Stimulated activated naive CD4-positive, alpha-beta T cell (primary cell): ENCODE results near the gene CKLF.
"Not testable (repeated sequence)": the region's sequence is repeated elsewhere in the genome, so short reads cannot be mapped to it uniquely, and the experiment has no call there.

Source experiments
- DNase-seq, 6 experiments: peaks; one replicate each; lab custom pipeline; 2025; lab: John Stamatoyannopoulos, UW

The CKLF gene

GRCh38 chr16:66542396-66542795 is 10.0 kb upstream of the CKLF start:
- DNase-seq, result no peak

DNA sequence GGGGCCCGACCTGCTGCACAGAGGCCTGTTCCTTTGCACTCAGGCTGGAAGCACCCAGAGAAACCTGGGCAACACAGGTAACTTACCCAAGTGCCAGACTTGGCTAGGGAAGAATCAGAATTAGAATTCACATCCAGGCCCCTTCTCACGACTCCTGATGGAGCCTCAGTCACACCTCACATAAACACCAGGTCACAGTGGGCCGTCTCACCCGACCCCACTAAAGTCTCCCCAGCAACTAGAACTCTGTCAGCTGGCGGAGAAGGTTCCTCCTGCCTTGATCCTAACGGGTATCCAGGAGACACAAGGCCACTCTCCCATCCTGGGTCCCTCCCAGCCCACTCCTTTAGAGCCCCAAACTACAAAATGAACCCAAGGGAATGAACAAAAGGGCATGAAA is 8.8 kb upstream of the CKLF start:
- DNase-seq, result no peak

GRCh38 chr16:66544016-66544757 is 8.2 kb upstream of the CKLF start:
- no peak for DNase-seq

- DNase-seq, result no peak
These were observed 5.0 kb upstream of the CKLF start for GRCh38 chr16:66547101-66547989.

GRCh38 chr16:66548068-66548467 is 4.3 kb upstream of the CKLF start:
- no peak for DNase-seq

GRCh38 chr16:66548868-66549267 is 3.5 kb upstream of the CKLF start:
- peak in 1 of 6 experiments; percentile 52 for DNase-seq

DNA sequence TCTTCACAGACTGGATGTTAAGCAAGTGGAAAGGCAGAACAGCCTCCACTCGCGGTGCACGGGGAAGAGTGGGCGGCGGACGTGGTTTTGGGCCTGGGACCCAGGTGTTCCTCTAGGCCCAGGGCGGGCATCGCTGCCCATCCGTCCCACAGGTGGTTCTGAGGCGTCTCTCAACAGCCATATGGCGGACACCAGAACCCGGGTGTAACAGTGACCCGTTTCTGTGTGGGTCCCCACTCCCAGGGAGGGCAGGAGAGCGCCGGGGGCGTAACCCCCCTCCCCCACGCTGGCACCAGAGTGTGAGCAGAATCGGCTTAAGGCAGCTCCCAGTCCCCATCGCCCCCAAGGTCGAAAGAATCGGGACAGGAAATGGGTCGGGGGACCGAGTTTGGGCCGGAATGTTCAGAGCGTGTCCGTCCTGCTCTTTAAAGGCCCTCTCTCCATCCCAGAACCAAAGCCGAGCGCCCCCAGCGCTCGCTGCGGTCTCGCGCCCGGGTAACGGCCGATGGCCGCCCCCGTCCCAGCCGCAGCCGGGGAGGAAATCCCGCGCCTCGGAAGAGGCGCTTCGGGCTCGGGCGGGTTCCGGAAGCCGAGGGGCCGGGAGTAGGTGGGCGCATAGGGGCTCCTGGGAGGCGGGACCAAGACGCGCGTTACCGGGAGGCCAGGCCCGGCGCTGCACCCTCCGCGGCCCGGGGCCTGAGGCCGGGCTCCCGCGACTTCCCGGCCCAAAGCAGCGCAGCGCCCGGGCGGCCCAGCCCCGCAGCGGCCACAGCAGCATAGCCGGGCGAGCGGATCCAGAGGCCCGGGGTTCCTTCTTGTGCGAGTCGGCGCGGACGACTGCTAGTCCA is 2.9 kb upstream of the CKLF start, which contains the start of gene TK2:
TK2 (minus strand) TSS at position 839 of the 848 bp plus-strand sequence; CDS start at position 778, 61 bp downstream.
- DNase-seq, result peak; percentile 26 to 78 (median 48)

DNA sequence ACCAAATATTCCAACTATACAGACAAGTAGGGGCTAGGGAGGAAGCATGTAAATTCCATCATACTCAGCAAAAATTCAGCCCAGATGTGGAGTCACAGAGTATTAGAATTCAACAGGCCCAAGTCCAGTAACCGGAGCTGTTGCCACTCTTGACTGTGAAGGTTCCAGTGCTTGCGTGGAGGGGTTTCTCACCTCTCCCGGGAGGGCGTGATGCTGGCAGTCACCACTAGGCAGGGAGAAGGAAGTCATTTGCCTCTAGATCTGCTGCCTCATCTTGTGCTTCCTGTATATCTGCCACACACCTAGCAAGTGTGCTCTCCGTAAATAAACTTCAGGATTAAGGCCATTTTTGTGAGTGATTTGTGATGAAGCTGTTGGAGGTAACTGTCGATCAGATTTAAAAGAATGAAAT is 1.0 kb upstream of the CKLF start:
- DNase-seq, result peak; percentile 23 to 60 (median 52)

GRCh38 chr16:66551788-66552285 is 539 bp upstream of the CKLF start:
- peak in 2 of 6 experiments; percentile 36 to 54 for DNase-seq

DNA sequence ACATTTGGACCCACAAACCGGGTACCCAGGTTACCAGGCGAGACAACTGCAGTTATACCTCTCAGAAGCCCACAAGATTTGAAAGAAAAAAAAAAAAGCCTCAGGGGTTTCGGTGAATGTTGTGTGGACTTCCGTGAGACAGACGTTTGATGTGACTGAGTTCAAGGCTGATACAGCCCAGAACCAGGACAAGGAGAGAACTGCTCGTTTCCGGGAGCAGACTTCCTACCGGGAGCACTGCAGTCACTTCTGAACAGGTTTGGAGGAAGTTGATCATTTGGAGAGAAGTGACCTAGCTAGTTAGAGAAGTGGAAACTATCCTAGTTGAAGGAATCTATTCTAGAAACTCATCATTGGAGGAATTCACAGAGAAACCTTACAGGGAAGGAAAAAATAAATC is 847 bp downstream of the CKLF start:
- DNase-seq, result peak in 1 of 6 experiments; percentile 6

GRCh38 chr16:66554021-66554420 is 1.6 kb downstream of the CKLF start:
- DNase-seq, result no peak

DNA sequence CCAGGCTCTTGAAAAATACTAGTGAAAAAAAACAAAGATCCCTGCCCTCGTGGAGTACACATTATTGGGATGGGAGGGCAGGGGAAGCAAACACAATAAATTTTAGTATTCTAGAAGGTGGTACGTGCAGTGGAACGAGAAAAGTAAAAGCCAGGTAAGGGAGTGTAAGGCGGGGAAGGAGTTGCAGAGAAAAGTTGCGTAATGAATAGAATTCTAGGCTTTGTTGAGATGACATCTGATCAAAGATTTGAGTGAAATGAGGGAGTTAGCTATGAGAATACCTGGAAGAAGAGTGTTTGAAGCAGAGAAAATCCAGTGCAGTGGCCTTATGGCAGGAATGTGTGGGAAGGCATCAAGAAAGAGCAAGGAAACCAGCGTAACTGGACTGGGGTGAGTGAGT is 2.1 kb downstream of the CKLF start:
- no peak for DNase-seq

DNA sequence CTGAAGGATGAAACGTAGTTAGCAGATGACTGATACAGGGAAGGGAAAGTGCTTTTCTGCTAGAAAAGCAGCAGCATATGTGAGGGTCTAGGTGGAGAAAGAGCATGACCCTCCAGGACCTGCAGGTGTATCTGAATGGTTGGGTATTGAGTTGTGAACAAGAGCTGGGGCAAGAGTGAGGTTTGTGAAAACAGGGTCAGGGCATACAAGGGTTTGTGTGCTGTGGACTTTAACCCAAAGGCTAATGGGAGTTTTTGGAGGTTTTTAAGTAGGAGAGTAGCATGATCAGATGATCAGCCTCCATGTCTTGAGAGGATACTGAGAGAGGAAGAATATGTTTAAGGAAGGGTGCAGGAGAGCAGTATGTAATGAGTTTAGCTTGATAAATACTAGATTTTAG is 7.7 kb downstream of the CKLF start:
- no peak for DNase-seq

DNA sequence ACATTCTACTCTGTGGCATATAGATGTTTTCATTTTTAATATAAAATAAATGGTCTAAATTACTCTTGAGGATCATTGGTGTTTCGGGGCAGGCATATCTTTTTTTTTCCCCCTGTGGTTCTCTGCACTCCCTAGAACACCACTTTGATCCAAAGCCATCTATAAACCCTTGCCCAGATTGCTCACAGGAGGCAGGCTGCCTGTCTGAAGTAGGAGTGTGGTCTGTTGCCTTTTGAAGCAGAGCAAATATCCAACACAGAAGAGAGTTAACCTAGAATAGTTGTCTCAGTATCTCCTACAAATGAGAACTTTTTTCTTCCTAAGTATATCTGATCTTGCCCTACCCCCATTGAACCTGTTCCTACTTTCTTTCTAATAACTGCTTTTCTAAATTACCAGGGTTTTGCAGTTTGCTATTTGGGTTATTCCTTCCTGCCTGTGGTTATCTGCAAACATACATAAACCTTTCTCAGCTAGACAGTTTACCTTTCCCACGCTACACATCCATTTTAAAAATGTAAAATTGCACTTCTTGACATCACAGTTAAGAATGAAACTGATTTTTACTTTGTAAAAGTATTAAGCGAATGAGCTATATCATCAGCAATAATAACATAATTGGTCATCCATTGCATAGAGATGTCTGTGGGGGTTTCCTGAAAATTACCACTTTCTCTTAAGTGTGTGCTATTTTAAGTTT is 9.2 kb downstream of the CKLF start:
- no peak for DNase-seq

DNA sequence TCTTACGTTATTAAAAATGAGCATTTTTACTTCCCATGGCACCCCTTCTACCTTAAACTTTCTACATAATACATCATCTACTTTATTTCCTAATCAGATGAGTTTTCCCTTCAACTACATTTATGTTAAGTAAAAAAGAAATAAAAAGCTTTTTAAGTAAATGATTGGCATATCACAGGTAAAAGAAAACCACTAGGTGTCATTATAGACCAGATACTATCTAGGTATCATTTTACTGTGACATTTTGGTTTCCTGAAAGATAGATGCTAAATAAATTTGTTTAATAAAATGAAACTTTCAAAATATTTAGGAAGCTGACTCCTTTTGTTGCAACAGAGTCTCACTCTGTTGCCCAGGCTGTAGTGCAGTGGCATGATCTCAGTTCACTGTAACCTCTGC is 10.0 kb downstream of the CKLF start:
- peak in 3 of 6 experiments; percentile 22 to 40 (median 35) for DNase-seq

- DNase-seq, result no peak
These were observed 10.6 kb downstream of the CKLF start for GRCh38 chr16:66562986-66563385.

DNA sequence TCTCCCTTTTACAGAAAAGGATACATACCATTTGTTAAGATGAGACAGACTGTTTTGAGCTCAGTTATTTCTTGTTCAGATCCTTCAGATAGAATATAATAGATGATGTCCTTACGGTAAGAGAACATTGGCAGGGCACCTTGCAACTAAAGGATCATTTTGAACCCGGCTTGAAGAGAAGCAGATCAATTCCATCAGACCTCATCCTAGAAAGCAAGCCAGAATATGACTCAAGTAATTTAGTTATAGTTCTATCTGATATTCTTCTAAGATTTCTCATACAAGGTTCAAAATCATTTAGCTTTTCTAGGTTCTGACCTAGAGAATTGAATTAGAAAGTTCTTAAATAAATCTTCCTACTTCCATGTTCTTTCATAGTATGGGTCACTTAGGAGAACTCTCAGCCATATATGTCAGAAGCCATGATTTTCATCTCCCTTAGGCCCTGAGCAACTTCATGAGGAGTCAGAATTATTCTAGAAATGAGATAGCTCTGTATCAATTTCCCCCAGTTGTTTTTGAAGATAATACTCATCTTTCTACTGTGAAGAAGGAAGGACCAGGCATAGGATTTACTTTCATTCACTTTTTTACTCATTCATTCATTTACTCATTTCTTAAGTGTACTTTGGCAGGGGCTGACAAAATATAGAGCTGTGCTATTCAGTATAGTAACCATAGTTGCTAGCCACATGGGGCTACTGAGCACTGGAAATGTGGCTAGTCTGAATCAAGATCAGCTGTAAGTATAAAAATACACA is 11.4 kb downstream of the CKLF start:
- DNase-seq, result no peak

GRCh38 chr16:66566051-66566901 is 13.9 kb downstream of the CKLF start, which contains the start of gene CMTM1:
Gene CMTM1, plus strand, starts transcription at chr16:66566439. Its CDS starts 75 bp downstream, at chr16:66566514.
- no peak for DNase-seq

- DNase-seq, result not testable (repeated sequence)
These were observed 14.9 kb downstream of the CKLF start for GRCh38 chr16:66567270-66567669.
